Ovary (tissue), 3 donors: ENCODE data around the gene ELOA.

Experiments
- EP300 ChIP-seq: sonication (generic); formaldehyde crosslinking; IDR thresholded peaks from one replicate; pipeline ENCODE4 v1.6.1; 2017; ENCODE audit warnings: antibody characterized with exemption
- POLR2A ChIP-seq: fragments of 450-650 bp; IDR thresholded peaks from one replicate; pipeline ENCODE4 v1.6.1; 2017; ENCODE audit warnings: antibody characterized with exemption, mild to moderate bottlenecking, moderate library complexity
- TF ChIP-seq, protein P1 (sequence below), 3 donors: fragments of 450-650 bp in 2 of 3; fragments of 200-600 bp in 1 of 3; IDR thresholded peaks; one replicate each; pipeline versions ENCODE4 v1.5.1 to v1.8.0; 2016 to 2022; ENCODE audit warnings: antibody characterized with exemption in 3 of 3, mild to moderate bottlenecking in 1 of 3
- donor health status: DM: no; HTN: no; CAD: no.

DNA sequence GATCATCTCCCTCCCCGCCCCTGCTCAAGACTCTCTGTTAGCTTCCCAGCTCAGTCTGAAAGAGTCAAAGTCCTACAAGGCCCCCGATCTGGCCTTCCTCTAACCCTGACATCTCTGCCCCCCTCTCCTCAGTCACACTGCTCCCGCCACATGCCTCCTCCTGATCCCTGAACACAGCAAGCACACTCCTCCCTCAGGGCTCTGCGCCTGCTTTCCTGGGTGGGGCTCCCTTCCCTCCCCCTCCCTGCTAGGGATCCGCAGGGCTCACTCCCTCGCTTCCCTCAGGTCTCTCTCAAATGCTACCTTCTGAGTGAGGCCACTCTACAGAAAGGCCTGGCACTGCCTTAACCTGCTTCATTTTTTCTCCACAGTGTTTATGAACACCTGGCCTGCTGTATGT, 63.0 kb downstream of the ELOA start:
- TF ChIP-seq, protein P1, sequence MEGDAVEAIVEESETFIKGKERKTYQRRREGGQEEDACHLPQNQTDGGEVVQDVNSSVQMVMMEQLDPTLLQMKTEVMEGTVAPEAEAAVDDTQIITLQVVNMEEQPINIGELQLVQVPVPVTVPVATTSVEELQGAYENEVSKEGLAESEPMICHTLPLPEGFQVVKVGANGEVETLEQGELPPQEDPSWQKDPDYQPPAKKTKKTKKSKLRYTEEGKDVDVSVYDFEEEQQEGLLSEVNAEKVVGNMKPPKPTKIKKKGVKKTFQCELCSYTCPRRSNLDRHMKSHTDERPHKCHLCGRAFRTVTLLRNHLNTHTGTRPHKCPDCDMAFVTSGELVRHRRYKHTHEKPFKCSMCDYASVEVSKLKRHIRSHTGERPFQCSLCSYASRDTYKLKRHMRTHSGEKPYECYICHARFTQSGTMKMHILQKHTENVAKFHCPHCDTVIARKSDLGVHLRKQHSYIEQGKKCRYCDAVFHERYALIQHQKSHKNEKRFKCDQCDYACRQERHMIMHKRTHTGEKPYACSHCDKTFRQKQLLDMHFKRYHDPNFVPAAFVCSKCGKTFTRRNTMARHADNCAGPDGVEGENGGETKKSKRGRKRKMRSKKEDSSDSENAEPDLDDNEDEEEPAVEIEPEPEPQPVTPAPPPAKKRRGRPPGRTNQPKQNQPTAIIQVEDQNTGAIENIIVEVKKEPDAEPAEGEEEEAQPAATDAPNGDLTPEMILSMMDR (IDR thresholded peaks at IDR 0.05) = no peak
- TF ChIP-seq EP300 (no peak), POLR2A (no peak)
